Stimulated activated CD8-positive, alpha-beta memory T cell treated with anti-CD3 and anti-CD28 coated beads, Interleukin-2, amount 100 ng/mL, for 1 hour (primary cell): ENCODE data around the gene CTNNA3.

ENCODE experiments used
- DNase-seq, 2 donors: peaks; one replicate each; pipeline ENCODE4 v3.0.0-alpha.2; 2020; ENCODE audit warnings: low read depth in 2 of 2

Gene CTNNA3

GRCh38 chr10:66654861-66655260 lies 1041.1 kb downstream of the CTNNA3 start:
- DNase-seq = no peak

GRCh38 chr10:66651308-66652082 lies 1044.5 kb downstream of the CTNNA3 start:
- no peak for DNase-seq

- DNase-seq = no peak
Measured at GRCh38 chr10:66649626-66650025, 1046.4 kb downstream of the CTNNA3 start.

GRCh38 chr10:66642217-66642616 lies 1053.8 kb downstream of the CTNNA3 start:
- DNase-seq = no peak

- no peak for DNase-seq
Measured at GRCh38 chr10:66639371-66639770, 1056.6 kb downstream of the CTNNA3 start.

- DNase-seq = no peak
Measured at GRCh38 chr10:66637273-66638036, 1058.5 kb downstream of the CTNNA3 start.

- DNase-seq = no peak
Measured at GRCh38 chr10:66629996-66630395, 1066.0 kb downstream of the CTNNA3 start.

GRCh38 chr10:66627156-66627555 lies 1068.8 kb downstream of the CTNNA3 start:
- no peak for DNase-seq

- DNase-seq = no peak
Measured at GRCh38 chr10:66625709-66626590, 1070.0 kb downstream of the CTNNA3 start.

- no peak for DNase-seq
Measured at GRCh38 chr10:66622050-66622449, 1073.9 kb downstream of the CTNNA3 start.

GRCh38 chr10:66604195-66604594 lies 1091.8 kb downstream of the CTNNA3 start:
- no peak for DNase-seq

- no peak for DNase-seq
Measured at GRCh38 chr10:66591865-66592264, 1104.1 kb downstream of the CTNNA3 start.

- DNase-seq = no peak
Measured at GRCh38 chr10:66587680-66588050, 1108.3 kb downstream of the CTNNA3 start.

GRCh38 chr10:66586897-66587679 lies 1108.9 kb downstream of the CTNNA3 start:
- no peak for DNase-seq

GRCh38 chr10:66586073-66586472 lies 1109.9 kb downstream of the CTNNA3 start:
- DNase-seq = no peak

- DNase-seq = no peak
Measured at GRCh38 chr10:66575251-66575855, 1120.6 kb downstream of the CTNNA3 start.

GRCh38 chr10:66572700-66573099 lies 1123.3 kb downstream of the CTNNA3 start:
- DNase-seq = no peak

GRCh38 chr10:66565999-66566398 lies 1130.0 kb downstream of the CTNNA3 start:
- DNase-seq = no peak

- DNase-seq = no peak
Measured at GRCh38 chr10:66564287-66564686, 1131.7 kb downstream of the CTNNA3 start.

- no peak for DNase-seq
Measured at GRCh38 chr10:66555061-66555460, 1140.9 kb downstream of the CTNNA3 start.

- no peak for DNase-seq
Measured at GRCh38 chr10:66552331-66552730, 1143.7 kb downstream of the CTNNA3 start.
